A673 (cell line): ENCODE data around the gene LRGUK.

Experiments used
- CTCF ChIP-seq: fragments of 300-800, 200-600 bp; sonication (generic); conservative IDR thresholded peaks from 2 replicates; pipeline ENCODE4 v1.5.1; 2017; ENCODE audit warnings: low read depth, mild to moderate bottlenecking, antibody characterized with exemption, low read length, moderate library complexity, mixed read lengths
- EZH2 ChIP-seq: fragments of 200-600 bp; sonication (generic); IDR thresholded peaks from 2 replicates; pipeline ENCODE4 v1.6.1; 2017; ENCODE audit warnings: borderline replicate concordance, low read depth, mild to moderate bottlenecking, mixed read lengths, antibody characterized with exemption, low read length; ENCODE audit not compliant: poor library complexity, severe bottlenecking

GRCh38 chr7:134290286-134290685, 163.1 kb downstream of the LRGUK start:
- no peak for TF ChIP-seq EZH2
- no peak for TF ChIP-seq CTCF
